Endothelial cell of umbilical vein (primary cell): ENCODE measurements around the gene LAG3. TPM values are rescaled to one million over a fixed set of nuclear protein-coding genes. Genes with fewer than 3 reads are reported as not detected.

ENCODE experiments used
- BruUV-seq: library from RNA; stranded (reverse); fragments of 400-500 nt; replicated peaks from 2 replicates; lab custom pipeline; 2021; lab: Mats Ljungman, UMichigan
- CTCF ChIA-PET: fragments of 300-600, 350-600 bp; sonication (Branson Sonifier 250); formaldehyde crosslinking; loops from one replicate; lab custom pipeline; 2021; ENCODE audit warnings: antibody characterized with exemption, inconsistent platforms; lab: Charles Lee
- POLR2A ChIA-PET: fragments of 300-600, 350-600 bp; sonication (Branson Sonifier 250); formaldehyde crosslinking; loops from one replicate; lab custom pipeline; 2021; ENCODE audit warnings: antibody characterized with exemption, inconsistent platforms; lab: Charles Lee
- DNase-seq: peaks from one replicate; pipeline ENCODE4 v3.0.0-alpha.2; 2011; ENCODE audit warnings: low read depth, low spot score
- FAIRE-seq: peaks from 2 replicates; lab custom pipeline; 2011; peaks lifted over from hg19 to GRCh38; lab: Jason Lieb, UNC
- H2AFZ ChIP-seq: 2 replicates; pipeline ENCODE4 v1.6.0; 2012; ENCODE audit warnings: low read depth, low read length, control low read depth, inconsistent platforms
- H3K27ac ChIP-seq: 2 replicates; pipeline ENCODE4 v1.5.1; 2011; ENCODE audit warnings: low read depth, mild to moderate bottlenecking, control low read depth, low read length, moderate library complexity; ENCODE audit not compliant: insufficient read depth
- H3K27me3 ChIP-seq, 2 experiments: 2 replicates each; pipeline versions ENCODE4 v1.6.0 to v1.6.1; 2011; ENCODE audit warnings: low read length in 2 of 2, mixed read lengths in 1 of 2; ENCODE audit not compliant: control insufficient read depth in 2 of 2, insufficient read depth in 2 of 2
- H3K36me3 ChIP-seq, 2 experiments: 2 replicates in 1 of 2; 3 replicates in 1 of 2; pipeline ENCODE4 v1.5.1; 2011; ENCODE audit warnings: low read length in 2 of 2, mild to moderate bottlenecking in 1 of 2, moderate library complexity in 1 of 2; ENCODE audit not compliant: control insufficient read depth in 2 of 2, insufficient read depth in 2 of 2; ENCODE audit errors: extremely low read depth in 1 of 2
- H3K4me1 ChIP-seq: 3 replicates; pipeline ENCODE4 v1.5.1; 2011; ENCODE audit warnings: mild to moderate bottlenecking, low read length; ENCODE audit not compliant: control insufficient read depth, insufficient read depth; ENCODE audit errors: extremely low read depth
- H3K4me2 ChIP-seq: 2 replicates; pipeline ENCODE4 v1.6.1; 2011; ENCODE audit warnings: low read length, control low read depth, mixed read lengths; ENCODE audit not compliant: insufficient read depth
- H3K4me3 ChIP-seq, 3 experiments: fragments of 200-600 bp in 1 of 3; sonication (generic), shearing (Covaris generic) in 1 of 3; replicated peaks in 1 of 3; 2 replicates each; pipeline ENCODE4 v1.5.1; 2011 to 2016; ENCODE audit warnings: control low read depth in 3 of 3, low read length in 3 of 3, mild to moderate bottlenecking in 2 of 3, inconsistent platforms in 1 of 3, low read depth in 1 of 3, moderate library complexity in 1 of 3; ENCODE audit not compliant: insufficient read depth in 1 of 3
- H3K79me2 ChIP-seq: 2 replicates; pipeline ENCODE4 v1.6.0; 2012; ENCODE audit warnings: low read length, inconsistent platforms; ENCODE audit not compliant: control insufficient read depth, insufficient read depth
- H3K9ac ChIP-seq: replicated peaks from 2 replicates; pipeline ENCODE3; 2011; ENCODE audit warnings: low read length, control low read depth; ENCODE audit not compliant: insufficient read depth; ENCODE audit errors: extremely low read depth
- H3K9me1 ChIP-seq: replicated peaks from 3 replicates; pipeline ENCODE4 v1.6.0; 2011; ENCODE audit warnings: mild to moderate bottlenecking, low read length; ENCODE audit not compliant: control insufficient read depth, insufficient read depth; ENCODE audit errors: extremely low read depth
- H3K9me3 ChIP-seq: replicated peaks from 2 replicates; pipeline ENCODE4 v1.5.1; 2012; ENCODE audit warnings: low read length, inconsistent platforms; ENCODE audit not compliant: control insufficient read depth, insufficient read depth
- H4K20me1 ChIP-seq: replicated peaks from 2 replicates; pipeline ENCODE3; 2011; ENCODE audit warnings: mild to moderate bottlenecking, low read length; ENCODE audit not compliant: control insufficient read depth, insufficient read depth; ENCODE audit errors: extremely low read depth
- EZH2 ChIP-seq: IDR thresholded peaks from 2 replicates; pipeline ENCODE4 v1.6.1; 2012; ENCODE audit warnings: borderline replicate concordance, low read depth, mild to moderate bottlenecking, moderate library complexity, low read length, inconsistent platforms; ENCODE audit not compliant: severe bottlenecking
- POLR2A ChIP-seq: IDR thresholded peaks from 2 replicates; pipeline ENCODE4 v1.6.1; 2012; ENCODE audit warnings: low read depth, mild to moderate bottlenecking, control low read depth, low read length
- dilution Hi-C: fragments of 300-500 bp; cut with MboI; formaldehyde crosslinking; loops from one replicate; pipeline ENCODE4 v1.15.0; 2019; ENCODE audit warnings: low sequenced_read_pairs; ENCODE audit not compliant: extremely low pct_ligation_motif_present
- intact Hi-C: fragments of 100-400 bp; cut with micrococcal nuclease; formaldehyde crosslinking; loops from one replicate; pipeline ENCODE4 v1.10.0; 2022
- polyA plus RNA-seq, 4 experiments: library from polyadenylated mRNA; depleted of rRNA in 3 of 4; stranded (reverse) in 3 of 4; unstranded in 1 of 4; fragments of >200 nt; gene quantifications; 2 replicates each; pipeline versions ENCODE4 v1.2.1 to v1.2.3, GENCODE V29; 2011 to 2012; ENCODE audit warnings: missing spikeins in 1 of 4
- total RNA-seq: library from RNA; stranded (reverse); gene quantifications from 2 replicates; pipeline ENCODE4 v1.2.3, GENCODE V29; 2021
- TF ChIP-seq, protein P1 (sequence below), 2 donors: IDR thresholded peaks; 1 replicate in 1 of 2; 2 replicates in 1 of 2; pipeline ENCODE4 v1.5.1; 2011; ENCODE audit warnings: low read length in 2 of 2, mild to moderate bottlenecking in 2 of 2, moderate library complexity in 2 of 2, control low read depth in 1 of 2, inconsistent platforms in 1 of 2, low read depth in 1 of 2; ENCODE audit not compliant: insufficient read depth in 1 of 2; ENCODE audit errors: extremely low read depth in 1 of 2

Gene LAG3
- total and polyA plus RNA-seq, 2 donors (not counting 3 experiments of a cell fraction or from before 2014, with no cell fraction given): 1.3 to 3.8 TPM

DNA sequence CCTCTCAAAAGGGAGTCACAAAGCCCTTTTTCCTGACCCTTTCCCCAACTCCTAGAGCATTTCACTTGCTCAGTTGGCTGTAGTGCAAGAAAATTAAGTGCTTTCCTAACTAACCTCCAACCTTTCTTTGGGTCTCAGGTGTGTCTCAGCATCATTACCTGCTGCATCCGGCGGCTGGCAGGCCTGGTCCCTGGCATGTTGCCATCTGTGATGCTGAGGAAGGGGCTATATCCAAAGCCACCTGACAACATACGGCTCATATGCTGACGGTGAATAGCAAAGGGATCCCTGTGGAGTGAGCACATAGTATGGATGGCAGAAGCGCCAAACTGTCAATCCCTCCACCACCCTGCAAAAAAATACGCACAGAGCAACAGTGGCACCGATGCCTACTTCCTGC is 20.6 kb upstream of the LAG3 start:
- ChIA-PET POLR2A (interaction anchor here (0.7 to 3.1 kb wide), 8 partner anchors 14 to 100 kb away, joined by 3 to 43 read pairs (median 5); partner anchors contain the start of genes COPS7A, PTMS, USP5 and ZNF384), CTCF (interaction anchor here (1.1 to 6.1 kb wide), 17 partner anchors 9 to 131 kb away, joined by 3 to 234 read pairs (median 14); partner anchors contain the start of genes CDCA3, COPS7A, GPR162 and LAG3)
- Histone ChIP-seq H4K20me1 (no peaks in the 10 kb centered on the region), H2AFZ (no peak overlapping the region), H3K9me3 (no peaks in the 10 kb centered on the region), H3K4me1 (peaks cover 10% of the 10 kb centered on the region), H3K79me2 (peaks cover 16% of the 10 kb centered on the region), H3K4me3 (peak overlapping the region in 2 of 3 experiments; percentile 52 to 72), H3K4me2 (peak overlapping the region; percentile 55), H3K27me3 (no peaks in the 10 kb centered on the region), H3K9me1 (no peaks in the 10 kb centered on the region), H3K36me3 (peaks cover 19 to 36% of the 10 kb centered on the region in 2 experiments), H3K9ac (no peak overlapping the region), H3K27ac (no peak overlapping the region)
- no peak for TF ChIP-seq POLR2A
- TF ChIP-seq, protein P1, sequence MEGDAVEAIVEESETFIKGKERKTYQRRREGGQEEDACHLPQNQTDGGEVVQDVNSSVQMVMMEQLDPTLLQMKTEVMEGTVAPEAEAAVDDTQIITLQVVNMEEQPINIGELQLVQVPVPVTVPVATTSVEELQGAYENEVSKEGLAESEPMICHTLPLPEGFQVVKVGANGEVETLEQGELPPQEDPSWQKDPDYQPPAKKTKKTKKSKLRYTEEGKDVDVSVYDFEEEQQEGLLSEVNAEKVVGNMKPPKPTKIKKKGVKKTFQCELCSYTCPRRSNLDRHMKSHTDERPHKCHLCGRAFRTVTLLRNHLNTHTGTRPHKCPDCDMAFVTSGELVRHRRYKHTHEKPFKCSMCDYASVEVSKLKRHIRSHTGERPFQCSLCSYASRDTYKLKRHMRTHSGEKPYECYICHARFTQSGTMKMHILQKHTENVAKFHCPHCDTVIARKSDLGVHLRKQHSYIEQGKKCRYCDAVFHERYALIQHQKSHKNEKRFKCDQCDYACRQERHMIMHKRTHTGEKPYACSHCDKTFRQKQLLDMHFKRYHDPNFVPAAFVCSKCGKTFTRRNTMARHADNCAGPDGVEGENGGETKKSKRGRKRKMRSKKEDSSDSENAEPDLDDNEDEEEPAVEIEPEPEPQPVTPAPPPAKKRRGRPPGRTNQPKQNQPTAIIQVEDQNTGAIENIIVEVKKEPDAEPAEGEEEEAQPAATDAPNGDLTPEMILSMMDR (IDR thresholded peaks at IDR 0.05; ENCODE audit: extremely low read depth in 1 of 2, insufficient read depth in 1 of 2, low read depth in 1 of 2, low read length in 2 of 2): no peak
- TF ChIP-seq EZH2: no peak
- FAIRE-seq: no peak
- no TSS peak for BruUV-seq
- intact Hi-C loops: no loop called here
- dilution Hi-C loops: no loop called here
- DNase-seq: no peak
